Osteocyte (in vitro differentiated cells): ENCODE results near the gene E4F1. TPM values are rescaled to one million over a fixed set of nuclear protein-coding genes. Genes with fewer than 3 reads are reported as not detected.

Experiments used
- DNase-seq: peaks from one replicate; pipeline ENCODE4 v3.0.0; 2021; ENCODE audit warnings: mixed read lengths; ENCODE audit not compliant: unreplicated experiment; ENCODE audit errors: extremely low spot score
- H3K27ac Mint-ChIP-seq: one replicate; pipeline ENCODE4 v1.8.0; 2021; ENCODE audit warnings: mild to moderate bottlenecking, mixed read lengths; ENCODE audit not compliant: unreplicated experiment
- H3K27me3 Mint-ChIP-seq: one replicate; pipeline ENCODE4 v1.8.0; 2021; ENCODE audit warnings: mixed read lengths; ENCODE audit not compliant: unreplicated experiment
- H3K36me3 Mint-ChIP-seq: one replicate; pipeline ENCODE4 v1.8.0; 2021; ENCODE audit warnings: mixed read lengths; ENCODE audit not compliant: unreplicated experiment
- H3K4me1 Mint-ChIP-seq: one replicate; pipeline ENCODE4 v1.8.0; 2021; ENCODE audit warnings: mixed read lengths; ENCODE audit not compliant: unreplicated experiment
- H3K4me3 Mint-ChIP-seq: one replicate; pipeline ENCODE4 v1.8.0; 2021; ENCODE audit warnings: mild to moderate bottlenecking, moderate library complexity, mixed read lengths; ENCODE audit not compliant: unreplicated experiment
- H3K9me3 Mint-ChIP-seq: one replicate; pipeline ENCODE4 v1.8.0; 2021; ENCODE audit warnings: mixed read lengths; ENCODE audit not compliant: unreplicated experiment
- CTCF ChIP-seq: fragments of 200-600 bp; sonication (generic); IDR thresholded peaks from 2 replicates; pipeline ENCODE4 v1.5.0; 2021; ENCODE audit warnings: antibody characterized with exemption, mild to moderate bottlenecking, moderate library complexity
- total RNA-seq: library from RNA; stranded (reverse); gene quantifications from 2 replicates; pipeline ENCODE4 v1.2.1, GENCODE V29; 2021

The E4F1 gene
- total RNA-seq, 1 donor from 2014 or later = 26.9 TPM

- no peaks in the 10 kb centered on the region for H3K4me1 Mint-ChIP-seq
- H3K4me3 Mint-ChIP-seq = peak within 1 kb of the TSS; percentile 62
- peaks cover 17% of the 10 kb centered on the region for H3K27me3 Mint-ChIP-seq
- no peak within 1 kb of the TSS for H3K27ac Mint-ChIP-seq
- no peaks in the 10 kb centered on the region for H3K36me3 Mint-ChIP-seq
- H3K9me3 Mint-ChIP-seq = no peaks in the 10 kb centered on the region
- no peak for DNase-seq
- TF ChIP-seq CTCF = no peak
These were observed 27.0 kb upstream of the E4F1 start, which contains the start of gene CASKIN1 for GRCh38 chr16:2196162-2196980. CASKIN1 (minus strand) TSS chr16:2196605; CDS start chr16:2196432, 173 bp downstream.

GRCh38 chr16:2196981-2197511 lies 26.3 kb upstream of the E4F1 start:
- H3K36me3 Mint-ChIP-seq = no peaks in the 10 kb centered on the region
- DNase-seq = no peak
- no peaks in the 10 kb centered on the region for H3K4me1 Mint-ChIP-seq
- peak overlapping the region; percentile 58 for H3K4me3 Mint-ChIP-seq
- H3K27me3 Mint-ChIP-seq = peaks cover 17% of the 10 kb centered on the region
- no peak for TF ChIP-seq CTCF
- no peak overlapping the region for H3K27ac Mint-ChIP-seq
- H3K9me3 Mint-ChIP-seq = no peaks in the 10 kb centered on the region

- Mint-ChIP-seq H3K4me1 (no peaks in the 10 kb centered on the region), H3K4me3 (peak overlapping the region; percentile 41), H3K27me3 (peaks cover 17% of the 10 kb centered on the region), H3K9me3 (no peaks in the 10 kb centered on the region), H3K36me3 (no peaks in the 10 kb centered on the region), H3K27ac (no peak overlapping the region)
- no peak for DNase-seq
- no peak for TF ChIP-seq CTCF
These were observed 25.6 kb upstream of the E4F1 start for GRCh38 chr16:2197765-2198164.

GRCh38 chr16:2198283-2198682 lies 25.1 kb upstream of the E4F1 start:
- no peaks in the 10 kb centered on the region for H3K36me3 Mint-ChIP-seq

More at GRCh38 chr16:2198283-2198682, 25.1 kb upstream of the E4F1 start:
- H3K9me3 Mint-ChIP-seq = no peaks in the 10 kb centered on the region
- peaks cover 17% of the 10 kb centered on the region for H3K27me3 Mint-ChIP-seq
- no peaks in the 10 kb centered on the region for H3K4me1 Mint-ChIP-seq
- peak overlapping the region; percentile 41 for H3K4me3 Mint-ChIP-seq
- H3K27ac Mint-ChIP-seq = no peak overlapping the region
- TF ChIP-seq CTCF = no peak
- no peak for DNase-seq
